K562 (cell line): ENCODE results near the gene TMEM154. TPM values are rescaled to one million over a fixed set of nuclear protein-coding genes. Genes with fewer than 3 reads are reported as not detected.

Experiments used
- ATAC-seq: fragments of 200-7000 bp; cut with Tn5 transposase; 3 replicates; pipeline ENCODE4 v1.9.1; 2020; ENCODE audit warnings: moderate library complexity
- BruUV-seq: library from RNA; stranded (reverse); fragments of 400-500 nt; replicated peaks from 2 replicates; lab custom pipeline; 2021; lab: Mats Ljungman, UMichigan
- CTCF ChIA-PET: fragments of 300-600 bp; formaldehyde crosslinking; extraction: SDS; loops from one replicate; lab custom pipeline; 2021; ENCODE audit warnings: low intra/inter-chr PET ratio; lab: Yijun Ruan, JAX
- POLR2A ChIA-PET: fragments of 300-600, 350-650 bp; sonication (Branson Sonifier 250); formaldehyde crosslinking; extraction: SDS; loops from one replicate; lab custom pipeline; 2021; ENCODE audit warnings: antibody characterized with exemption, inconsistent platforms; lab: Yijun Ruan, JAX
- DNase-seq, 4 experiments: peaks; one replicate each; pipeline versions ENCODE4 v3.0.0 to v3.0.0-alpha.2; 2011 to 2018; ENCODE audit warnings: low spot score in 3 of 4, mixed read lengths in 3 of 4; ENCODE audit errors: extremely low read depth in 1 of 4
- FAIRE-seq: peaks from 2 replicates; lab custom pipeline; 2011; peaks lifted over from hg19 to GRCh38; lab: Jason Lieb, UNC
- H2AFZ ChIP-seq: 2 replicates; pipeline ENCODE4 v1.6.0; 2011; ENCODE audit warnings: low read depth, low read length, control low read depth, inconsistent platforms
- H3K27ac ChIP-seq: fragments of 200-600 bp; 3 replicates; pipeline ENCODE4 v1.8.0; 2011; ENCODE audit warnings: low read depth, mild to moderate bottlenecking, control low read depth, inconsistent platforms, low read length, moderate library complexity, mixed read lengths; ENCODE audit errors: extremely low read depth
- H3K27me3 ChIP-seq, 2 experiments: fragments of 300-600 bp in 1 of 2; 2 replicates in 1 of 2; 3 replicates in 1 of 2; pipeline versions ENCODE4 v1.6.0 to v1.8.0; 2011; ENCODE audit warnings: inconsistent platforms in 2 of 2, low read length in 2 of 2, mild to moderate bottlenecking in 1 of 2, mixed read lengths in 1 of 2, moderate library complexity in 1 of 2; ENCODE audit not compliant: control insufficient read depth in 2 of 2, insufficient read depth in 2 of 2
- H3K36me3 ChIP-seq: fragments of 300-600 bp; 3 replicates; pipeline ENCODE4 v1.8.0; 2011; ENCODE audit warnings: mild to moderate bottlenecking, low read length, inconsistent platforms; ENCODE audit not compliant: control insufficient read depth, insufficient read depth
- H3K4me1 ChIP-seq, 2 experiments: fragments of 200-600 bp in 1 of 2; replicated peaks in 1 of 2; 2 replicates in 1 of 2; 3 replicates in 1 of 2; pipeline versions ENCODE4 v1.5.1 to v1.8.0; 2011; ENCODE audit warnings: inconsistent platforms in 2 of 2, low read length in 2 of 2, mild to moderate bottlenecking in 1 of 2, mixed read lengths in 1 of 2, moderate library complexity in 1 of 2; ENCODE audit not compliant: control insufficient read depth in 2 of 2, insufficient read depth in 2 of 2
- H3K4me2 ChIP-seq: 2 replicates; pipeline ENCODE4 v1.6.1; 2011; ENCODE audit warnings: low read length, control low read depth, inconsistent platforms, mixed read lengths; ENCODE audit not compliant: insufficient read depth
- H3K4me3 ChIP-seq: fragments of 200-600 bp; sonication (generic), shearing (Covaris generic); 2 replicates; pipeline ENCODE4 v1.5.1; 2016; ENCODE audit warnings: control low read depth, inconsistent platforms
- H3K79me2 ChIP-seq: fragments of 200-600 bp; 3 replicates; pipeline ENCODE4 v1.8.0; 2011; ENCODE audit warnings: low read length, inconsistent platforms; ENCODE audit not compliant: control insufficient read depth, insufficient read depth
- H3K9ac ChIP-seq, 2 experiments: 2 replicates each; pipeline versions ENCODE4 v1.6.0 to v1.6.1; 2011; ENCODE audit warnings: low read depth in 2 of 2, low read length in 2 of 2, control low read depth in 1 of 2, inconsistent platforms in 1 of 2, mild to moderate bottlenecking in 1 of 2, mixed read lengths in 1 of 2; ENCODE audit not compliant: insufficient read depth in 1 of 2
- H3K9me1 ChIP-seq: one replicate; pipeline ENCODE4 v1.6.0; 2011; ENCODE audit warnings: inconsistent platforms, mild to moderate bottlenecking, low read length, moderate library complexity; ENCODE audit not compliant: control insufficient read depth, insufficient read depth
- H3K9me3 ChIP-seq: replicated peaks from 2 replicates; pipeline ENCODE4 v1.5.1; 2011; ENCODE audit warnings: low read depth, low read length, inconsistent platforms; ENCODE audit not compliant: control insufficient read depth, insufficient read depth
- H4K20me1 ChIP-seq: replicated peaks from 2 replicates; pipeline ENCODE4 v1.6.1; 2011; ENCODE audit warnings: low read length, inconsistent platforms, mixed read lengths; ENCODE audit not compliant: control insufficient read depth, insufficient read depth
- HEY1 ChIP-seq: fragments of 250-450 bp; sonication (Bioruptor Pico); IDR thresholded peaks from 2 replicates; pipeline ENCODE4 v1.5.0; 2020; ENCODE audit warnings: mild to moderate bottlenecking, moderate library complexity, borderline replicate concordance
- HNRNPLL ChIP-seq: fragments of 200-400 bp; formaldehyde crosslinking; IDR thresholded peaks from 2 replicates; pipeline ENCODE4 v1.6.1; 2017; ENCODE audit warnings: low read length, low read depth, mild to moderate bottlenecking; ENCODE audit not compliant: poor library complexity, severe bottlenecking
- POLR2A ChIP-seq: fragments of 450-650 bp; conservative IDR thresholded peaks from 2 replicates; pipeline ENCODE4 v1.6.1; 2016
- SNIP1 ChIP-seq: fragments of 450-650 bp; IDR thresholded peaks from 2 replicates; pipeline ENCODE4 v1.7.1; 2017; ENCODE audit warnings: low read depth, mild to moderate bottlenecking
- WGBS: fragments of 100-300 bp; shearing (Covaris generic); methylation state at CpG from one replicate; pipeline ENCODE4 v1.1.6; 2016; ENCODE audit warnings: low coverage, mixed read lengths; ENCODE audit not compliant: insufficient coverage; ENCODE audit errors: missing lambda C conversion rate; 5-methylcytosine and 5-hydroxymethylcytosine counted together
- in situ Hi-C: fragments of 300-500 bp; cut with MboI; formaldehyde crosslinking; loops from 4 replicates; pipeline ENCODE4 v1.15.0; 2018; ENCODE audit warnings: inconsistent platforms, mixed read lengths
- intact Hi-C: fragments of 100-400 bp; cut with micrococcal nuclease; formaldehyde crosslinking; loops from 2 replicates; pipeline ENCODE4 v1.14.2; 2022
- polyA plus RNA-seq, 8 experiments: library from polyadenylated mRNA; depleted of rRNA in 4 of 8; stranded (reverse) in 5 of 8; unstranded in 3 of 8; fragments of >200 nt; fragmentation: Nextera tagmentation in 2 of 8; fragmentation: Illumina TruSeq in 1 of 8; extraction: Ambion mirVana in 2 of 8; extraction: Trizol in 1 of 8; gene quantifications; 2 replicates each; pipeline versions ENCODE4 v1.2.1 to v1.2.3, GENCODE V29; 2011 to 2014; ENCODE audit warnings: inconsistent platforms in 1 of 8, missing spikeins in 1 of 8
- total RNA-seq, 7 experiments: library from RNA; depleted of rRNA in 6 of 7; stranded (reverse); fragments of >200 nt in 6 of 7; fragmentation: Illumina TruSeq in 2 of 7; extraction: Trizol in 2 of 7; gene quantifications; 2 replicates each; pipeline versions ENCODE4 v1.2.1 to v1.2.3, GENCODE V29; 2011 to 2021; ENCODE audit warnings: low replicate concordance in 1 of 7
- TF ChIP-seq, protein P1 (sequence below): IDR thresholded peaks from 2 replicates; pipeline ENCODE4 v1.6.1; 2011; ENCODE audit warnings: borderline replicate concordance, low read depth, mild to moderate bottlenecking, moderate library complexity, low read length; ENCODE audit not compliant: insufficient read depth, poor library complexity, severe bottlenecking
- TF ChIP-seq, protein P2 (sequence below): fragments of 450-650 bp; IDR thresholded peaks from 2 replicates; pipeline ENCODE4 v1.6.1; 2016; ENCODE audit warnings: antibody characterized with exemption
- TF ChIP-seq, protein P3 (sequence below): fragments of 450-650 bp; conservative IDR thresholded peaks from 2 replicates; pipeline ENCODE4 v1.6.1; 2016; ENCODE audit warnings: missing genetic modification characterization, low read depth, mild to moderate bottlenecking, control low read depth, missing compliant biosample characterization

The TMEM154 gene
- total and polyA plus RNA-seq, 9 of the 15 experiments (the other 6 are each of a cell fraction or from before 2014, with no cell fraction given): 0.13 to 1.8 (median 0.58) TPM

DNA sequence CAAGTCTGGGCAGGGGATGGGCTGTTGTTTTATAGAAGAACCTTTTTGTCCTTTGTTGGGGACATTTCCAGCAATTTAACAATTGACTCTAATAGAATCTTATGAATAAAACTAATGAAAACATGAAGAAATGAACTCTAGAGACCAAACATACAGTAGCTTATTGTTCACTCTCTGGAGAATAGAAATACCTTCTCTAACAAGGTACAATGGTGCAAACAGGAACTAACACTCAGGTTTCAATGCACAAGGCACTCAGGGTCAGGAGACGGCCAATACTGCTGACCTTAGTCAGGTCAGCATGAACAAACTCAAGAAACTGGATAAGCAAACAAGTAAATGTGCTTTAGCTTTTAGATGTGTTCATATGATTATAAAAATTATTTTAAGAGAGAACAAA, 104.3 kb downstream of the TMEM154 start:
- H4K20me1 ChIP-seq: no peaks in the 10 kb centered on the region
- H3K4me1 ChIP-seq: peaks cover 0 to 8% of the 10 kb centered on the region in 2 experiments; a peak in 2 of 5 replicates
- no peaks in the 10 kb centered on the region for H3K9me1 ChIP-seq
- H3K9ac ChIP-seq: no peak overlapping the region
- ChIA-PET CTCF (no interaction called here), POLR2A (no interaction called here)
- 14% methylated on average over 1 of the region's 1 CpG for WGBS
- no peak overlapping the region for H3K4me3 ChIP-seq
- intact Hi-C loops: no loop called here
- no peak overlapping the region for H3K27ac ChIP-seq
- TF ChIP-seq HEY1: no peak
- TF ChIP-seq, protein P1, sequence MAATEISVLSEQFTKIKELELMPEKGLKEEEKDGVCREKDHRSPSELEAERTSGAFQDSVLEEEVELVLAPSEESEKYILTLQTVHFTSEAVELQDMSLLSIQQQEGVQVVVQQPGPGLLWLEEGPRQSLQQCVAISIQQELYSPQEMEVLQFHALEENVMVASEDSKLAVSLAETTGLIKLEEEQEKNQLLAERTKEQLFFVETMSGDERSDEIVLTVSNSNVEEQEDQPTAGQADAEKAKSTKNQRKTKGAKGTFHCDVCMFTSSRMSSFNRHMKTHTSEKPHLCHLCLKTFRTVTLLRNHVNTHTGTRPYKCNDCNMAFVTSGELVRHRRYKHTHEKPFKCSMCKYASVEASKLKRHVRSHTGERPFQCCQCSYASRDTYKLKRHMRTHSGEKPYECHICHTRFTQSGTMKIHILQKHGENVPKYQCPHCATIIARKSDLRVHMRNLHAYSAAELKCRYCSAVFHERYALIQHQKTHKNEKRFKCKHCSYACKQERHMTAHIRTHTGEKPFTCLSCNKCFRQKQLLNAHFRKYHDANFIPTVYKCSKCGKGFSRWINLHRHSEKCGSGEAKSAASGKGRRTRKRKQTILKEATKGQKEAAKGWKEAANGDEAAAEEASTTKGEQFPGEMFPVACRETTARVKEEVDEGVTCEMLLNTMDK: no peak
- TF ChIP-seq, protein P2, sequence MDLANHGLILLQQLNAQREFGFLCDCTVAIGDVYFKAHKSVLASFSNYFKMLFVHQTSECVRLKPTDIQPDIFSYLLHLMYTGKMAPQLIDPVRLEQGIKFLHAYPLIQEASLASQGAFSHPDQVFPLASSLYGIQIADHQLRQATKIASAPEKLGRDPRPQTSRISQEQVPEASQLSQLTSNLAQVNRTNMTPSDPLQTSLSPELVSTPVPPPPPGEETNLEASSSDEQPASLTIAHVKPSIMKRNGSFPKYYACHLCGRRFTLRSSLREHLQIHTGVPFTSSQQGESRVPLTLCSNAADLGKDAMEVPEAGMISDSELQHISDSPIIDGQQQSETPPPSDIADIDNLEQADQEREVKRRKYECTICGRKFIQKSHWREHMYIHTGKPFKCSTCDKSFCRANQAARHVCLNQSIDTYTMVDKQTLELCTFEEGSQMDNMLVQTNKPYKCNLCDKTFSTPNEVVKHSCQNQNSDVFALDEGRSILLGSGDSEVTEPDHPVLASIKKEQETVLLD: no peak
- TF ChIP-seq POLR2A: no peak
- no peak for TF ChIP-seq SNIP1
- TF ChIP-seq, protein P3, sequence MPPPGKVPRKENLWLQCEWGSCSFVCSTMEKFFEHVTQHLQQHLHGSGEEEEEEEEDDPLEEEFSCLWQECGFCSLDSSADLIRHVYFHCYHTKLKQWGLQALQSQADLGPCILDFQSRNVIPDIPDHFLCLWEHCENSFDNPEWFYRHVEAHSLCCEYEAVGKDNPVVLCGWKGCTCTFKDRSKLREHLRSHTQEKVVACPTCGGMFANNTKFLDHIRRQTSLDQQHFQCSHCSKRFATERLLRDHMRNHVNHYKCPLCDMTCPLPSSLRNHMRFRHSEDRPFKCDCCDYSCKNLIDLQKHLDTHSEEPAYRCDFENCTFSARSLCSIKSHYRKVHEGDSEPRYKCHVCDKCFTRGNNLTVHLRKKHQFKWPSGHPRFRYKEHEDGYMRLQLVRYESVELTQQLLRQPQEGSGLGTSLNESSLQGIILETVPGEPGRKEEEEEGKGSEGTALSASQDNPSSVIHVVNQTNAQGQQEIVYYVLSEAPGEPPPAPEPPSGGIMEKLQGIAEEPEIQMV (tag): no peak
- TF ChIP-seq HNRNPLL: no peak
- in situ Hi-C loops: no loop called here
- H3K9me3 ChIP-seq: no peaks in the 10 kb centered on the region
- no peaks in the 10 kb centered on the region for H3K79me2 ChIP-seq
- H3K4me2 ChIP-seq: no peak overlapping the region
- DNase-seq: no peak
- BruUV-seq: no TSS peak
- no peak for ATAC-seq
- H2AFZ ChIP-seq: no peak overlapping the region
- H3K27me3 ChIP-seq: peaks cover 0 to 9% of the 10 kb centered on the region in 2 experiments; a peak in 2 of 5 replicates
- H3K36me3 ChIP-seq: no peaks in the 10 kb centered on the region
- FAIRE-seq: no peak
